Vagina (tissue), 2 donors: ENCODE measurements around the gene SLC51B. TPM values are rescaled to one million over a fixed set of nuclear protein-coding genes. Genes with fewer than 3 reads are reported as not detected.

Experiments
- DNase-seq, 2 donors: peaks; one replicate each; pipeline ENCODE4 v3.0.0-alpha.2; 2017; ENCODE audit errors: extremely low spot score in 2 of 2
- H3K27ac ChIP-seq: fragments of 200-600 bp; sonication (generic); one replicate; pipeline ENCODE4 v1.5.1; 2019
- H3K27me3 ChIP-seq: fragments of 200-600 bp; sonication (generic); one replicate; pipeline ENCODE4 v1.5.1; 2019
- H3K36me3 ChIP-seq, 2 donors: fragments of 200-600 bp; sonication (generic); one replicate each; pipeline ENCODE4 v1.5.1; 2017 to 2019
- H3K4me1 ChIP-seq: fragments of 200-600 bp; sonication (generic); one replicate; pipeline ENCODE4 v1.5.1; 2019
- H3K4me3 ChIP-seq, 2 donors: fragments of 200-600 bp; sonication (generic); 1 replicate in 1 of 2; 2 replicates in 1 of 2; pipeline ENCODE4 v1.5.1; 2016 to 2019
- H3K9me3 ChIP-seq: fragments of 200-600 bp; sonication (generic); one replicate; pipeline ENCODE4 v1.5.1; 2019
- POLR2A ChIP-seq, 2 donors: fragments of 450-650 bp; IDR thresholded peaks; one replicate each; pipeline ENCODE4 v1.6.1; 2017; ENCODE audit warnings: antibody characterized with exemption in 2 of 2, mild to moderate bottlenecking in 2 of 2, moderate library complexity in 2 of 2
- POLR2AphosphoS5 ChIP-seq, 2 donors: sonication (generic); formaldehyde crosslinking; IDR thresholded peaks; one replicate each; pipeline ENCODE4 v1.9.0; 2017; ENCODE audit warnings: antibody characterized with exemption in 2 of 2, mild to moderate bottlenecking in 2 of 2, low read depth in 1 of 2; ENCODE audit not compliant: insufficient read depth in 1 of 2
- intact Hi-C: fragments of 100-400 bp; cut with DNase I; formaldehyde crosslinking; loops from one replicate; pipeline ENCODE4 v1.15.1; 2023
- total RNA-seq: library from RNA; depleted of rRNA; stranded (reverse); fragments of >200 nt; gene quantifications from one replicate; pipeline ENCODE4 v1.2.3, GENCODE V29; 2016
- TF ChIP-seq, protein P1 (sequence below), 3 experiments: fragments of 450-650 bp in 2 of 3; fragments of 200-600 bp in 1 of 3; sonication (generic) in 1 of 3; IDR thresholded peaks; one replicate each; pipeline ENCODE4 v1.5.1; 2017 to 2019; ENCODE audit warnings: antibody characterized with exemption in 3 of 3, mild to moderate bottlenecking in 2 of 3, moderate library complexity in 2 of 3

Gene SLC51B
- total RNA-seq, 1 donor from 2014 or later: not detected

DNA sequence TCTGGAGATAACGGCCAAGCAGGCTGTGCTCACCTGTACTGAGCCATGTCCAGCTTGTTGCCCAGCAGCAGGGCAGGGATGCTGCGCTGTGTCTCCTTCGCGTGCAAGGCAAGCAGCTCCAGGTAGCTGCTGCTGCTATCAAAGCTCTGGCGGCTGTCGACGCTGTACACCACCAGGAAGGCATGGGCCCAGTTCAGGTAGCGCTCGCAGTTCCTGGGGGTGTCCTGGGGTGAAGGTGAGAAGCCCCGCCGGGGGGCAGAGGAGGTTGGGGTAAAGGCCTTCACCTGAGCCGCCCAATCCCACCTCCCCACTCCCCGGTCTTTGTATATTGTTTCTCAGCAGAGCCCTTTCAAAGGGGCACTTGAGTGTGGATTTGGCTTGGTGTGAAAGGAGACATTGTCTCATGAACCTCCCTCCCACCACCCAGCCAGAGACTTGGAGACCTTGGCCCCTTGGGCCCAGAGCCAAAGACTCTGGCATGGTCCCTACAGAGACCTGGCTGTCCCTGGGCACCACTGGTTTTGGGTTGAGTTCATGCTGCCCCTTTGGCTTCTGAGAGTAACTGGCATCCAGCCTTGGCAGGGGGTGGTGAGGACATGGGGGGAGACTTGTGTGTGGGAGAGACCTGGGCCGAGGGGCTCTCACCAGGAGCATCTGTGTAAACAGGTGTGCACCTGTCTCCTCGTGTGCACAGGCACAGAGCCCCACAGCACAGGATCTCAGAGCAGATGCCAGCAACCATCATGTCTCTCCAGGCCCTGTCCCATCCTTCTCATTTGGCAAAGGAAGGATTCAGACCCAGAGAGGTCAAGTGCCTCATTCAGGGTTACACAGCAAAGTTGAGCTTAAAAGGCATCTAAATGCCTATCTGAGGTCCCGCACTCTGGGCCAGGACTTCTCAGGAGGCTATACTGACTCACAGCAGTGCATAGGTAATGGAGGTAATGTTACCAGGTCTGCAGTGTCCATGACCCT lies 13.5 kb downstream of the SLC51B start:
- Histone ChIP-seq H3K36me3 (peaks cover 0 to 13% of the 10 kb centered on the region in 2 donors), H3K4me3 (no peak overlapping the region), H3K27ac (peak overlapping the region; percentile 63), H3K9me3 (no peaks in the 10 kb centered on the region), H3K27me3 (no peaks in the 10 kb centered on the region), H3K4me1 (peaks cover 59% of the 10 kb centered on the region)
- TF ChIP-seq POLR2AphosphoS5 (IDR thresholded peaks at IDR 0.05; ENCODE audit: insufficient read depth in 1 of 2, low read depth in 1 of 2) (no peak), POLR2A (IDR thresholded peaks at IDR 0.05) (no peak)
- TF ChIP-seq, protein P1, sequence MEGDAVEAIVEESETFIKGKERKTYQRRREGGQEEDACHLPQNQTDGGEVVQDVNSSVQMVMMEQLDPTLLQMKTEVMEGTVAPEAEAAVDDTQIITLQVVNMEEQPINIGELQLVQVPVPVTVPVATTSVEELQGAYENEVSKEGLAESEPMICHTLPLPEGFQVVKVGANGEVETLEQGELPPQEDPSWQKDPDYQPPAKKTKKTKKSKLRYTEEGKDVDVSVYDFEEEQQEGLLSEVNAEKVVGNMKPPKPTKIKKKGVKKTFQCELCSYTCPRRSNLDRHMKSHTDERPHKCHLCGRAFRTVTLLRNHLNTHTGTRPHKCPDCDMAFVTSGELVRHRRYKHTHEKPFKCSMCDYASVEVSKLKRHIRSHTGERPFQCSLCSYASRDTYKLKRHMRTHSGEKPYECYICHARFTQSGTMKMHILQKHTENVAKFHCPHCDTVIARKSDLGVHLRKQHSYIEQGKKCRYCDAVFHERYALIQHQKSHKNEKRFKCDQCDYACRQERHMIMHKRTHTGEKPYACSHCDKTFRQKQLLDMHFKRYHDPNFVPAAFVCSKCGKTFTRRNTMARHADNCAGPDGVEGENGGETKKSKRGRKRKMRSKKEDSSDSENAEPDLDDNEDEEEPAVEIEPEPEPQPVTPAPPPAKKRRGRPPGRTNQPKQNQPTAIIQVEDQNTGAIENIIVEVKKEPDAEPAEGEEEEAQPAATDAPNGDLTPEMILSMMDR (IDR thresholded peaks at IDR 0.05): no peak
- no peak for DNase-seq
- intact Hi-C loops: no loop called here

DNA sequence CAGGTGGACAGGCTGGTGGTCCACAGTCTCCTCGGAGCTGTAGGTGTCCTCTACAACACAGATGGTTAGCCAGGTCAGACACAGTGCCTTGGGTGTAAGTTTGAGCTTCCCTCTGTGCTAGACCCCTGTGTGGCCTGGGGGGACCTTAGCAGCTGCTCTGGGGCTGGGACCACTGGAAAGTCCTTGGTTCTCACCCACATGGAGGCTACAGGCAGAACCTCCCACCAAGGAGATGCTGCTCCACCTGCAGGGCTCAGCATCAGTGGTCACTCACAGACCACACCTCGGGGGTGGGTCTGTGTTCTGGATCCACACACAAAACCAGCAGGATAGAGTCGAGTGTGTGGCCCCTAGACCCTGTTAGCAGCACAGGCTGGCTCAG lies 14.2 kb downstream of the SLC51B start:
- TF ChIP-seq, protein P1 (IDR thresholded peaks at IDR 0.05): no peak
- TF ChIP-seq POLR2A (IDR thresholded peaks at IDR 0.05) (no peak), POLR2AphosphoS5 (IDR thresholded peaks at IDR 0.05; ENCODE audit: insufficient read depth in 1 of 2, low read depth in 1 of 2) (no peak)
- Histone ChIP-seq H3K4me1 (peaks cover 65% of the 10 kb centered on the region), H3K27ac (peak overlapping the region; percentile 63), H3K4me3 (no peak overlapping the region), H3K36me3 (peaks cover 0 to 13% of the 10 kb centered on the region in 2 donors), H3K27me3 (no peaks in the 10 kb centered on the region), H3K9me3 (no peaks in the 10 kb centered on the region)
- no peak for DNase-seq
- intact Hi-C loops: no loop called here

DNA sequence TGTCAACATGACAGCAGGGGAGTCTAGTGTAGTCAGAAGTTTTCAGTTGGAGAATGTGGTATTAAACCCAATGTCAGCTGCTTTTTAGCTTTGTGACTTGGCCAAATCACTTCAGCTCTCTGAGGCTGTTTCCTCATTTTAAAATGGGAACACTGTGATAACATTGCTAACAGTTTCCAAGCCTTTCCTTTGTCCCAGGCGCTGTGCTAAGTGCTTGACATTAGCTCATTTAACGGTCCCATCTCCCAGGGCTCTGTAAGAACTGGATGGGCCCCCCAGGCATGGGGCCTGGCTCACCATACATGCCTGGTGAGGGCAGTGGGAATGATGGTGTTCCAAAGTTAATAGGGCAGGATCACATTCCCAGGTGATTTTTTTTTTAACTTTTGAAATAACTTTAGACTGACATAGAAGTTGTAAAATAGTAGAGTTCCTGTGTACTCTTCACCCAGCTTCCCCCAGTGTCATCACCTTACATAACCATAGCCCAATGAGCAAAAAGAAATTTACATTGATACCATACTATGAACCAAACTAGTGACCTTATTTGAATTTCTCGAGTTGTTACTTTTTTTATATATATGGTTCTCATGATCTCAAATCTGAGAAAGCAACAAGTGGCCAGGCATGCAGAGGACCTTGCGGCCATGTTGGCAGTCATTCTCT lies 14.9 kb downstream of the SLC51B start:
- Histone ChIP-seq H3K9me3 (no peaks in the 10 kb centered on the region), H3K27me3 (no peaks in the 10 kb centered on the region), H3K27ac (peak overlapping the region; percentile 63), H3K36me3 (peaks cover 0 to 13% of the 10 kb centered on the region in 2 donors), H3K4me1 (peaks cover 66% of the 10 kb centered on the region), H3K4me3 (no peak overlapping the region)
- intact Hi-C loops: no loop called here
- DNase-seq: no peak
- no peak for TF ChIP-seq POLR2AphosphoS5 (IDR thresholded peaks at IDR 0.05; ENCODE audit: insufficient read depth in 1 of 2, low read depth in 1 of 2)
- no peak for TF ChIP-seq POLR2A (IDR thresholded peaks at IDR 0.05)
- TF ChIP-seq, protein P1 (IDR thresholded peaks at IDR 0.05): no peak

DNA sequence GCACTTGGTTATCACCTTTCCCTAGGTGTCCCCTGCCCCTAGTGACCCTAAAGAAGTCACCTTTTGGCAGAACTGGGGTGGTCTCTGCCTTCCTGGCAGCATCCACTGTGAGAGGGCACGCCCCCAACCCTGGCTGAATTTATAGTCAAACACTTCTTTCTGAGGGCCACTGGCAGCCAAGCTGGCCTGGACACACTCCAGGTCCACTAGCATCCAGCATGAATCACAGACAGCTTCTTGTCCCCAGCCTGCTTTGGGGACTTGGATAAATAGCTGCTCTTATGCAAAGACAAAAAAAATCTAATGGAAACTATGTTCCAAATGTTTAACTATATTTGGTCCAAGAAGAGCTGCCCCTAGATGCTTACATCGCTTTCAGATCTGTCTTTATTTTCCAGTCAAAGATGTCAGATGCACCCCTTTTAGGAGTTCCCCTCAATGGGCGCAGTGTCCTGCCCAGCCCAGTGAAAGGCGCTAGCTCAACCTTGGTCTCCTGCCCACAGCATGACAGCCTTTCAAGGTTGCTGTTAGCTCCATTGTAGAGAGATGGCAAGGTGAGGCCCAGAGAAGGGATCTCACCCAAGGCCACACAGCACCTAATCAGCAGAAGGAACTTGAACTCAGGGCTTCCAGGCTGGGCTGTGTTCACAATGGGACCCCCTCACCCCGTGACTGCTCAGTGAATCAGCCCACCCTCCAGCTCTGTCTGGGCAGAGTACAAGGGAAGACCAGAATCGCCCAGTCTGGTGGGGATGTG lies 15.6 kb downstream of the SLC51B start:
- TF ChIP-seq, protein P1 (IDR thresholded peaks at IDR 0.05): no peak
- TF ChIP-seq POLR2A (IDR thresholded peaks at IDR 0.05) (no peak), POLR2AphosphoS5 (IDR thresholded peaks at IDR 0.05; ENCODE audit: insufficient read depth in 1 of 2, low read depth in 1 of 2) (no peak)
- intact Hi-C loops: no loop called here
- Histone ChIP-seq H3K4me1 (peaks cover 64% of the 10 kb centered on the region), H3K36me3 (peaks cover 0 to 13% of the 10 kb centered on the region in 2 donors), H3K27me3 (no peaks in the 10 kb centered on the region), H3K4me3 (no peak overlapping the region), H3K9me3 (no peaks in the 10 kb centered on the region), H3K27ac (peak overlapping the region; percentile 56)
- peak in 1 of 2 donors; percentile 85 for DNase-seq
